Measurements from ENCODE around the gene ITM2B.

DNA sequence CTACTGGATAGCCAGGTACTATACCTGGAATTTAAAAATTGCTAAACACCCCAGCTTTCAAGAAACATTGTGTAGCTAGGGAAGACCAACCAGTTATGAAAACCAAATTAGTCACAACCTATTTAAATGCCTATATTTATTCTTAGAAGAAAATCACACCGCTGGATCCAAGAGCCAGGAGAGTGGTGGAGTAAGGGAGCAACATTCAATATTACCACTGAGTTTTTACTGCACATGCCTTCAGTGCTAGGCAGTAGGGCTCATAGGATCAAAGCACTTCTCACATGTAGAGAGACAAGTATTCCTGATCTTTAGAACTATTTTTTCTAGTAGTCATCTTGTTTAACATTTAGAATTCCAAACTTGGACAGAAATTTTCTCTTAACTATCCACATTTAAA lies 11.2 kb downstream of the ITM2B start:
- TF ChIP-seq, protein P1, sequence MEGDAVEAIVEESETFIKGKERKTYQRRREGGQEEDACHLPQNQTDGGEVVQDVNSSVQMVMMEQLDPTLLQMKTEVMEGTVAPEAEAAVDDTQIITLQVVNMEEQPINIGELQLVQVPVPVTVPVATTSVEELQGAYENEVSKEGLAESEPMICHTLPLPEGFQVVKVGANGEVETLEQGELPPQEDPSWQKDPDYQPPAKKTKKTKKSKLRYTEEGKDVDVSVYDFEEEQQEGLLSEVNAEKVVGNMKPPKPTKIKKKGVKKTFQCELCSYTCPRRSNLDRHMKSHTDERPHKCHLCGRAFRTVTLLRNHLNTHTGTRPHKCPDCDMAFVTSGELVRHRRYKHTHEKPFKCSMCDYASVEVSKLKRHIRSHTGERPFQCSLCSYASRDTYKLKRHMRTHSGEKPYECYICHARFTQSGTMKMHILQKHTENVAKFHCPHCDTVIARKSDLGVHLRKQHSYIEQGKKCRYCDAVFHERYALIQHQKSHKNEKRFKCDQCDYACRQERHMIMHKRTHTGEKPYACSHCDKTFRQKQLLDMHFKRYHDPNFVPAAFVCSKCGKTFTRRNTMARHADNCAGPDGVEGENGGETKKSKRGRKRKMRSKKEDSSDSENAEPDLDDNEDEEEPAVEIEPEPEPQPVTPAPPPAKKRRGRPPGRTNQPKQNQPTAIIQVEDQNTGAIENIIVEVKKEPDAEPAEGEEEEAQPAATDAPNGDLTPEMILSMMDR (IDR thresholded peaks at IDR 0.05; ENCODE audit: insufficient read depth, low read length): no peak
- TF ChIP-seq POLR2AphosphoS5 (IDR thresholded peaks at IDR 0.05; ENCODE audit: low read depth): no peak

Data from HL-60 (cell line).